ENCODE measurements around the gene SVOPL.
"Not testable (repeated sequence)": the region's sequence is repeated elsewhere in the genome, so short reads cannot be mapped to it uniquely, and the experiment has no call there.

The SVOPL gene

DNA sequence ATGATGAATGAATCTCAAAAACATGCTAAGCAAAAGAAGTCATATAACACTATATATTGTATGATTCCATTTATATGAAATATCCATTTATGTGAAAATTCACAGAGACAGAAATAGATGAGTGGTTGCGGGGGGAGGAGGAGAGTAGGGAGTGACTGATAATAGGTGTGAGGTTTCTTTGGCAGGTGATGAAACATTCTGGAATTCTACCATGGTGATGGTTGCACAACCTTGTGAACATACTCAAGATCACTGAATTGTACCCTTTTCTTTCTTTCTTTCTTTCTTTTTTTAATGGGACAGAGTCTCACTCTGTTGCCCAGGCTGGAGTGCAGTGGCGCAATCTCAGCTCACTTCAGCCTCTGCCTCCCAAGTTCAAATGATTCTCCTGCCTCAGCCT, 10.7 kb downstream of the SVOPL start:
- TF ChIP-seq, protein P1, sequence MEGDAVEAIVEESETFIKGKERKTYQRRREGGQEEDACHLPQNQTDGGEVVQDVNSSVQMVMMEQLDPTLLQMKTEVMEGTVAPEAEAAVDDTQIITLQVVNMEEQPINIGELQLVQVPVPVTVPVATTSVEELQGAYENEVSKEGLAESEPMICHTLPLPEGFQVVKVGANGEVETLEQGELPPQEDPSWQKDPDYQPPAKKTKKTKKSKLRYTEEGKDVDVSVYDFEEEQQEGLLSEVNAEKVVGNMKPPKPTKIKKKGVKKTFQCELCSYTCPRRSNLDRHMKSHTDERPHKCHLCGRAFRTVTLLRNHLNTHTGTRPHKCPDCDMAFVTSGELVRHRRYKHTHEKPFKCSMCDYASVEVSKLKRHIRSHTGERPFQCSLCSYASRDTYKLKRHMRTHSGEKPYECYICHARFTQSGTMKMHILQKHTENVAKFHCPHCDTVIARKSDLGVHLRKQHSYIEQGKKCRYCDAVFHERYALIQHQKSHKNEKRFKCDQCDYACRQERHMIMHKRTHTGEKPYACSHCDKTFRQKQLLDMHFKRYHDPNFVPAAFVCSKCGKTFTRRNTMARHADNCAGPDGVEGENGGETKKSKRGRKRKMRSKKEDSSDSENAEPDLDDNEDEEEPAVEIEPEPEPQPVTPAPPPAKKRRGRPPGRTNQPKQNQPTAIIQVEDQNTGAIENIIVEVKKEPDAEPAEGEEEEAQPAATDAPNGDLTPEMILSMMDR (IDR thresholded peaks at IDR 0.05; ENCODE audit: low read depth, low read length, missing control alignments): no peak
- no peak for DNase-seq (ENCODE audit: low read depth)
- H3K4me3 ChIP-seq (ENCODE audit: low read depth, low read length): no peak overlapping the region

DNA sequence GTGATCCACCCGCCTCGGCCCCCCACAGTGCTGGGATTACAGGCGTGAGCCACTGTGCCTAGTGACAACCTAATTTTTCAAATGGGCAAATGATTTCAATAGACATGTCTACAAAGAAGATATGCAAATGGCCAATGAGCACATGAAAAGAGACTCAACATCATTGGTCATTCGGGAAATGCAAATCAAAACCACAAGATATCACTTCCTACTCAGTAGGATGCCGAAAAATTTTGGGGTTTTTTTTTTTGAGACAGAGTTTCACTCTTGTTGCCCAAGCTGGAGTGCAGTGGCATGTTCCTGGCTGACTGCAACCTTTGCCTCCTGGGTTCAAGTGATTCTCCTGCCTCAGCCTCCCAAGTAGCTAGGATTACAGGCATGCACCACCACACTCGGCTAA, 13.1 kb downstream of the SVOPL start:
- not testable (repeated sequence) for H3K4me3 ChIP-seq (ENCODE audit: low read depth, low read length); DNase-seq (ENCODE audit: low read depth)

DNA sequence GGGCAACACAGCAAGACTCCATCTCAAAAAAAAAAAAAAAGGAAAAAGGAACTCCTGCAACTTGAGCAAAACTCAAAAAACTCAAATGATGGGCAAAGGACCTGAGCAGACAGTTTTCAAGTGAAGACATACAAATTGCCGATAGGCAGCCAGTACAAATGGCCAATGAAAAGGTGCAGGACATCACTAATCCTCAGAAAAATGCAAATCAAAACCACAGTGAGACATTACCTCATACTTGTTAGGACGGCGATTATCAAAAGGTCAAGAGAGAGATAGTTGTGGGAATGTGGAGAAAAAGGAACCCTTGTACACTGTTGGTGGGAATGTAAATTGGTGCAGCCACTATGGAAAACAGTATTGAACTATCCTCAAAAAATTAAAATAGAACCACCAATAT, 16.8 kb downstream of the SVOPL start:
- DNase-seq (ENCODE audit: low read depth): no peak
- H3K4me3 ChIP-seq (ENCODE audit: low read depth, low read length): no peak overlapping the region
- TF ChIP-seq, protein P1 (IDR thresholded peaks at IDR 0.05; ENCODE audit: low read depth, low read length, missing control alignments): no peak

DNA sequence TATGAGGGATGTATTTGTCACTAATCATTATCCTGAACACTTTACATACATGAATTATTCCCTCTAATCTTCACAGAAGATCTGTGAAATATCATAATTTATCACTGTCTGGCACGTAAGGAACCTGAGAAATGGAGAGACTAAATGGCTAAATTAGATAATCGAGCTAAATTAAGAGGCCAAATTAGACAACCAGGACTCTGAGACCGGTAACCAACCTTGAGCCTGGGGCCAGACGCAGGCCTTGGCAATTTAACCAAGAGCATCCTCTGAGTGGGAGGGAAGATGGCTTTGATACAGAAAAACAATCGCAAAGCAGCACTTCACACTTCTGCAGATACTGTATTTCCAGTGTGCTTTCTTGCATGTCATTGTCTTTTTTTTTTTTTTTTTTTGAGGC, 21.4 kb downstream of the SVOPL start:
- no peak for DNase-seq (ENCODE audit: low read depth)
- TF ChIP-seq, protein P1 (IDR thresholded peaks at IDR 0.05; ENCODE audit: low read depth, low read length, missing control alignments): no peak
- H3K4me3 ChIP-seq (ENCODE audit: low read depth, low read length): no peak overlapping the region

DNA sequence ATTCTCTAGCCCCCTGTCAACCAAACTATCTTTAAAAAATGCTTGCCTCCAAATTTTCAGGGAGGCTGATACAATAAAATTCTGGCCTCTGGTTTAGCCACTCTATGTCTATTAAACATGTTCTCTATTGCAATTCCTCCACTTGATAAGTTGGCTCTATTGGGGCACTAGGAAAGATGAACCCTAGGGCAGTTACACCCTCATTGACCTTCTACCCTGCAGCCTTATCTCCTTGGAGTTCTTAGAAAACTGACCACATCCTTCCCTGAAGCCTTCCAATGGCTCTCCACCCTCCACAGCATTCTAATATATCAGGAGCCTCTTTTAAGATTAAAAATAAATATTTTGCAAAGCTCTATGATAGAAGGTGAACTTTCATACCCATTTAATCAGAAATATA, 30.6 kb downstream of the SVOPL start:
- H3K4me3 ChIP-seq (ENCODE audit: low read depth, low read length): no peak overlapping the region
- TF ChIP-seq, protein P1 (IDR thresholded peaks at IDR 0.05; ENCODE audit: low read depth, low read length, missing control alignments): no peak
- no peak for DNase-seq (ENCODE audit: low read depth)

DNA sequence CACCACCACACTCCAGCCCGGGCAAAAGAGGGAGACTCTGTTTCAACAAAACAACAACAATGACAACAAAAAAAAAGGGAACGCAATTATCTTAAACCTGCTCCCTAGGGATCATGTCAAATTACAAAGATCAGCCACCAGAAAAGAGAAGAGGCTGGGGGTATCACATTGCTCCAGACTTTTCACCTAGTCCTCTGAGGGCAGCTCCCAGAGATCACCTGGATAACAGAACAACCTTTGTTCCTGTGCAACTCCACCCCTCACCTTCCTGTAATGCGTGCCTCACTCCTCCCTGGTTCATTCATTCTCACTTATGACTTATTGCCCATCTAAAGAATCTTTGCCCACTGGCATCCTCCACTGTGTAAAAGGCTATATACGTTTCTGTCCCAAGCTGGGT, 31.8 kb downstream of the SVOPL start:
- TF ChIP-seq, protein P1 (IDR thresholded peaks at IDR 0.05; ENCODE audit: low read depth, low read length, missing control alignments): no peak
- no peak overlapping the region for H3K4me3 ChIP-seq (ENCODE audit: low read depth, low read length)
- no peak for DNase-seq (ENCODE audit: low read depth)

DNA sequence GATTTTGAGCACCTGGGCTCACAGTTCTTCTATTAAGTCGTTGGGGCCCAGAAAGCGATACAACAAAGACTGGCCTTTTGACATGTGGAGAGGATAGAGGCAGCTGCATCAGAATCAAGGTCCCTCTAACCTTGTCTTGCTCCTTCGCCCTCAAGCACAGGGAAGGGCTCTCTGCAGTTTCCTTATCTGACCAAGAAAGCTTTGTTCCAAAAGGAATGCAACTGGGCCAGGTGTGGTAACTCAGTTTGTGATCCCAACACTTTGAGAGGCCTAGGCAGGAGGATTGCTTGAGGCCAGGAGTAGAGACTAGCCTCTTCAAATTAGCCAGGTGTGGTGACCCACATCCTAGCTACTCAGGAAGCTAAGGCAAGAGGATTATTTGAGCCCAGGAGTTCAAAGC, 32.2 kb downstream of the SVOPL start:
- H3K4me3 ChIP-seq (ENCODE audit: low read depth, low read length): no peak overlapping the region
- no peak for DNase-seq (ENCODE audit: low read depth)
- TF ChIP-seq, protein P1 (IDR thresholded peaks at IDR 0.05; ENCODE audit: low read depth, low read length, missing control alignments): no peak

DNA sequence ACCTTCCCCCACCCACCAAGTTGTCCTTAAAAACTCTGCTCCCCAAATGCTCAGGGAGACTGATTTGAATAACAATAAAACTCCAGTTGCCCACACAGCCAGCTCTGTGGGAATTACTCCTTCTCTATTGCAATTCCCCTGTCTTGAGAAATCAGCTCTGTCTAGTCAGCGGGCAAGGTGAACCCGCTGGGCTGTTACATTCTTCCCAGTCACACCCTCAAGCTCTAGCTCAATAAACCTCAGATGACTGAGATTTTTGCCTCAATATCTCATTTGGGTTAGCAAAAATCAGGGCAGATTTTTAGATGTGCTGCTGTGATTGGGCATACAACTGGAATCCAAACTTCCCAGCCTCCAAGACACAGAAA, 32.9 kb downstream of the SVOPL start:
- no peak for DNase-seq (ENCODE audit: low read depth)
- TF ChIP-seq, protein P1 (IDR thresholded peaks at IDR 0.05; ENCODE audit: low read depth, low read length, missing control alignments): no peak
- no peak overlapping the region for H3K4me3 ChIP-seq (ENCODE audit: low read depth, low read length)
